ENCODE measurements around the gene SHD.
"Not testable (repeated sequence)": the region's sequence is repeated elsewhere in the genome, so short reads cannot be mapped to it uniquely, and the experiment has no call there.

- TF ChIP-seq CTCF, POLR2A (IDR thresholded peaks at IDR 0.05): not testable (repeated sequence)
These were observed 46.9 kb upstream of the SHD start for GRCh38 chr19:4232139-4232538.

Measured in testis (tissue), 2 donors.